Lower lobe of right lung (tissue), 2 donors: ENCODE data around the gene DIAPH3. TPM values are rescaled to one million over a fixed set of nuclear protein-coding genes. Genes with fewer than 3 reads are reported as not detected.

Source experiments
- ATAC-seq, 2 donors: fragments of 200-7000 bp; cut with Tn5 transposase; one replicate each; pipeline ENCODE4 v1.9.1; 2020 to 2022; ENCODE audit warnings: mild to moderate bottlenecking in 2 of 2, moderate library complexity in 2 of 2
- DNase-seq: peaks from one replicate; pipeline ENCODE4 v3.0.0-alpha.2; 2020
- H3K27ac ChIP-seq: fragments of 200-600 bp; one replicate; pipeline ENCODE4 v1.8.0; 2022
- H3K27me3 ChIP-seq: fragments of 200-600 bp; one replicate; pipeline ENCODE4 v1.8.0; 2022; ENCODE audit warnings: low read depth
- H3K36me3 ChIP-seq: fragments of 200-600 bp; one replicate; pipeline ENCODE4 v1.8.0; 2022; ENCODE audit warnings: mild to moderate bottlenecking
- H3K4me1 ChIP-seq: fragments of 200-600 bp; one replicate; pipeline ENCODE4 v1.8.0; 2022
- H3K4me3 ChIP-seq: fragments of 200-600 bp; one replicate; pipeline ENCODE4 v1.8.0; 2022; ENCODE audit warnings: mild to moderate bottlenecking
- H3K9me3 ChIP-seq: fragments of 200-600 bp; one replicate; pipeline ENCODE4 v1.8.0; 2022
- CTCF ChIP-seq: fragments of 200-600 bp; IDR thresholded peaks from one replicate; pipeline ENCODE4 v1.8.0; 2022; ENCODE audit warnings: antibody characterized with exemption, mild to moderate bottlenecking
- intact Hi-C: fragments of 100-400 bp; cut with DNase I; formaldehyde crosslinking; loops from one replicate; pipeline ENCODE4 v1.11.0; 2022
- total RNA-seq: library from RNA; stranded (reverse); fragmentation: NEBNext Ultra II Directional; extraction: Animal tissue kit (Norgen Biotek cat#: 25700); gene quantifications from one replicate; pipeline ENCODE4 v1.2.1, GENCODE V29; 2021
- donor health status: DM: no; HTN: yes; CAD: no; lungs with severe emphysema.

The DIAPH3 gene
- total RNA-seq, 1 donor from 2014 or later = 3.2 TPM

GRCh38 chr13:60134376-60134775 is 29.4 kb downstream of the DIAPH3 start:
- H3K27me3 ChIP-seq = no peaks in the 10 kb centered on the region

GRCh38 chr13:60121337-60121687 is 42.4 kb downstream of the DIAPH3 start:
- H3K4me3 ChIP-seq = no peak overlapping the region
- intact Hi-C loops = no loop called here
- H3K27me3 ChIP-seq = no peaks in the 10 kb centered on the region
- no peaks in the 10 kb centered on the region for H3K4me1 ChIP-seq
- no peaks in the 10 kb centered on the region for H3K36me3 ChIP-seq
- no peak for ATAC-seq
- DNase-seq = no peak
- peaks cover 2% of the 10 kb centered on the region for H3K9me3 ChIP-seq
- no peak for TF ChIP-seq CTCF
- no peak overlapping the region for H3K27ac ChIP-seq

More at GRCh38 chr13:60134376-60134775, 29.4 kb downstream of the DIAPH3 start:
- Histone ChIP-seq H3K27ac (no peak overlapping the region), H3K9me3 (no peaks in the 10 kb centered on the region), H3K4me3 (no peak overlapping the region), H3K4me1 (no peaks in the 10 kb centered on the region), H3K36me3 (no peaks in the 10 kb centered on the region)
- no peak for ATAC-seq
- no peak for TF ChIP-seq CTCF
- DNase-seq = no peak
- intact Hi-C loops = no loop called here

DNA sequence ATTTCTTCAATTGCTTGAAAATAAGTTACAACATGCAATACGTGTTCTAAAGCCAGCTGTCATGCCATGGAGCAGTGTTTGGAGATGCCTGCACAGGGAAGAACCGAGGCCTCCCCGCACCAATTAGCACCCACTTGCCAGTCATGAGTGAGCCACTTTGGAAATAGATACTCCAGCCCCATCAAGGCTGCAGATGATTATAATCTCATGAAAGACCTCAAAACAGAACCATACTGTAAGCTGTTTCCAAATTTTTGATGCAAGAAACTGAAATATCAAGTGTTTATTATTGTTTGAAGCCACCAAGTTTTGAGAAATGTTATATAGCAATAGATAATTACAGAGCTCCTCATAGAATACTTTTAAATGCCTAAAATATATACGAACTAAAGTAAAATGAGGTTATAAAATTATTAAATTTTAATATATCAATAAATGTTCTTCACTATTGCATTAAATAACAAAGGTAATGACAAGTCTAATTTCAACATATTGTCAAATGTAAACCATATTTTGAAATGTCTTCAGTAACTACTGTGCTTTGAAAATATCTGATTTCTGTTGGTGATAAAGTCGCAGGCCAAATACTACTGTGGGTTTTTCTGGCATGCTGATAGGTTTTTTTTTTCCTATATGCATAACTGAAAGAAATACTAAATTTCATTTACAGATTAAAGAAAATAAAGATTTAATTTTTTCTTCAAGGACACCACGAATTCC is 43.0 kb downstream of the DIAPH3 start:
- intact Hi-C loops = no loop called here
- ATAC-seq = no peak

DNA sequence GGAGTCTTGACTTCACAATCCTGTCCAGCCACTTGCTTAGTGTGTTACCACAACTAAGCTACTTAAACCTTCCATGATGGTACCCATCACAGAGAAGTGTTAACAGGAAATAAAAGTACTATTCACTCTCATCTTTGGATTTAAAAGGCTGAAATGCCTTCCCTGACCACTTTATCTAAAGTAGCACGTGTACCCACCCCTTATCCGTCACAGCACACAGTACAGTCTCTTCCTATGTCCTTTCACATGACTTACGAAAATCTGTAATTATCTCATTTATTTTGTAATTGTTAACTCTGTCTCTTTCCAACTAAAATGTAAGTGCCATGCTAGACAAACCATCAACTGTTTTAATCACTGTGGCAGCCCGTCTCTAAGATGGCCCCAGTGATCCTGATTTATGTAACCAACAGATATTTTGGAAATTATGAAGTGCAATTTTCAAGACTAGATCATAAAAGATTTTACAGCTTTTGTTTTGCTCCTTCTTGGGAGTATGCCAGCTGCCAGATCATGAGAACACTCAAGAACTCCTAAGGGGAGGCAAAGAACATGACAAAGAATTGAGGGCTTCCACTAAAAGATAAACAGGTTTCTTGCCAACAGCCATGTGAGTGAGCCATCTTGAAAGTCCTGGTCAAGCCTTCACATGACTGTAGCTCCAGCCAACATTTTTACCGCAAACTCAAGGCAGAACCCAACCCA is 44.9 kb downstream of the DIAPH3 start:
- Histone ChIP-seq H3K9me3 (peaks cover 6% of the 10 kb centered on the region), H3K36me3 (no peaks in the 10 kb centered on the region), H3K4me3 (no peak overlapping the region), H3K27ac (no peak overlapping the region), H3K4me1 (no peaks in the 10 kb centered on the region), H3K27me3 (no peaks in the 10 kb centered on the region)
- intact Hi-C loops = no loop called here
- ATAC-seq (no peak), DNase-seq (no peak)
- TF ChIP-seq CTCF = no peak

More for the DNA sequence above, 43.0 kb downstream of the DIAPH3 start:
- no peaks in the 10 kb centered on the region for H3K9me3 ChIP-seq
- TF ChIP-seq CTCF = no peak
- no peak overlapping the region for H3K4me3 ChIP-seq
- DNase-seq = no peak
- H3K4me1 ChIP-seq = no peaks in the 10 kb centered on the region
- H3K36me3 ChIP-seq = no peaks in the 10 kb centered on the region
- no peaks in the 10 kb centered on the region for H3K27me3 ChIP-seq
- no peak overlapping the region for H3K27ac ChIP-seq

DNA sequence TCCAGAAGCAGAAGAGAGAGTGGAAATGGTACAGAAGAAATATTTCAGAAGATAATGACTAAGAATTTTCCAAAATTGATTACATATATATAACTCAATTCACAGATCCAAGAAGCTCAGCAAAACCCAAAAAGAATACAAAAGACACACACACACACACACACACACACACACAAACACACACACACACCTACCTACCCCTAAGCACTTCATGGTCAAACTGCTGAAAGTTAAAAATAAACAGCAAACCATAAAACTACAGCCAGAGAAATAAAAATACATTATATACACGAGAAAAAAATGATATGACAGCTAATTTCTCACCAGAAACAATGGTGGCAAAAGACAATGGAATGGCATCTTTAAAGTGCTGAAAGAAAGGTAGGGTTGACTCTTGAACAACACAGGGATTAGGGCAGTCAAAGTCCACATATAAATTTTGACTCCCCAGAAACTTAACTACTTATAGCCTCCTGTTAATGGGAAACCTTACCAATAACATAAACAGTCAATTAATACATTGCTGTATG is 49.2 kb downstream of the DIAPH3 start:
- no peak for TF ChIP-seq CTCF
- no peak for DNase-seq
- Histone ChIP-seq H3K27ac (no peak overlapping the region), H3K9me3 (peaks cover 7% of the 10 kb centered on the region), H3K4me1 (no peaks in the 10 kb centered on the region), H3K4me3 (no peak overlapping the region), H3K27me3 (no peaks in the 10 kb centered on the region), H3K36me3 (no peaks in the 10 kb centered on the region)
- intact Hi-C loops = no loop called here
- no peak for ATAC-seq
